Nephron progenitor cell (in vitro differentiated cells): Measurements from ENCODE around the gene CEP112.

Experiments
- DNase-seq: peaks from one replicate; pipeline ENCODE4 v3.0.0; 2021
- H3K27ac Mint-ChIP-seq: 2 replicates; pipeline ENCODE4 v1.8.0; 2021; ENCODE audit warnings: mild to moderate bottlenecking, moderate library complexity, mixed read lengths
- H3K27me3 Mint-ChIP-seq: 2 replicates; pipeline ENCODE4 v1.8.0; 2021; ENCODE audit warnings: mild to moderate bottlenecking, low read depth, mixed read lengths; ENCODE audit not compliant: poor library complexity
- H3K36me3 Mint-ChIP-seq: 2 replicates; pipeline ENCODE4 v1.8.0; 2021; ENCODE audit warnings: low read depth, mixed read lengths
- H3K4me1 Mint-ChIP-seq: 2 replicates; pipeline ENCODE4 v1.8.0; 2021; ENCODE audit warnings: mixed read lengths
- H3K4me3 Mint-ChIP-seq: 2 replicates; pipeline ENCODE4 v1.8.0; 2021; ENCODE audit warnings: mild to moderate bottlenecking, moderate library complexity, mixed read lengths
- H3K9me3 Mint-ChIP-seq: 2 replicates; pipeline ENCODE4 v1.8.0; 2021; ENCODE audit warnings: mild to moderate bottlenecking, moderate library complexity, mixed read lengths
- TF ChIP-seq, protein P1 (sequence below): fragments of 200-600 bp; sonication (generic); IDR thresholded peaks from 2 replicates; pipeline ENCODE4 v1.5.0; 2021; ENCODE audit warnings: antibody characterized with exemption

CEP112 gene

DNA sequence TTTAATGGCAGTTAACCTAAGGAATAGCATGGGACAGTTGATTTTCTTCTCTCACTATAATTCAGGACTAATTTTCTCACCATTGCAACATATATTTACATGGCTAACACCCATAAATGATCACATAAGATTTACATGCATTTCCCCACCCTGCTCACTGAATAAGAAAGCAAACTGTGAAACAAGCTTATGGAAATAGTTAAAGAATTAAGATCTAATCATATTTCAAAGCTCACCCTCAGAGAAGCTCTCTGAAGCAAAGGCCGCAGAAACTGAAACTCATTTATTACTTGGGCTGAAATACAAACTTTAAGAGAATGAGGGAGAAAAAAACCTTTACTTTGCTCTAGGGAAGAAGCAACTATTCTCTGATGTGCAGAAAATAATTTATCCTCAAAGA is 411.8 kb downstream of the CEP112 start:
- H3K4me3 Mint-ChIP-seq, result no peak overlapping the region
- H3K4me1 Mint-ChIP-seq, result peaks cover 2% of the 10 kb centered on the region
- no peaks in the 10 kb centered on the region for H3K27me3 Mint-ChIP-seq
- TF ChIP-seq, protein P1, sequence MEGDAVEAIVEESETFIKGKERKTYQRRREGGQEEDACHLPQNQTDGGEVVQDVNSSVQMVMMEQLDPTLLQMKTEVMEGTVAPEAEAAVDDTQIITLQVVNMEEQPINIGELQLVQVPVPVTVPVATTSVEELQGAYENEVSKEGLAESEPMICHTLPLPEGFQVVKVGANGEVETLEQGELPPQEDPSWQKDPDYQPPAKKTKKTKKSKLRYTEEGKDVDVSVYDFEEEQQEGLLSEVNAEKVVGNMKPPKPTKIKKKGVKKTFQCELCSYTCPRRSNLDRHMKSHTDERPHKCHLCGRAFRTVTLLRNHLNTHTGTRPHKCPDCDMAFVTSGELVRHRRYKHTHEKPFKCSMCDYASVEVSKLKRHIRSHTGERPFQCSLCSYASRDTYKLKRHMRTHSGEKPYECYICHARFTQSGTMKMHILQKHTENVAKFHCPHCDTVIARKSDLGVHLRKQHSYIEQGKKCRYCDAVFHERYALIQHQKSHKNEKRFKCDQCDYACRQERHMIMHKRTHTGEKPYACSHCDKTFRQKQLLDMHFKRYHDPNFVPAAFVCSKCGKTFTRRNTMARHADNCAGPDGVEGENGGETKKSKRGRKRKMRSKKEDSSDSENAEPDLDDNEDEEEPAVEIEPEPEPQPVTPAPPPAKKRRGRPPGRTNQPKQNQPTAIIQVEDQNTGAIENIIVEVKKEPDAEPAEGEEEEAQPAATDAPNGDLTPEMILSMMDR, result no peak
- no peak overlapping the region for H3K27ac Mint-ChIP-seq
- no peak for DNase-seq
- H3K36me3 Mint-ChIP-seq, result peaks cover 10% of the 10 kb centered on the region
- peaks cover 15% of the 10 kb centered on the region for H3K9me3 Mint-ChIP-seq

DNA sequence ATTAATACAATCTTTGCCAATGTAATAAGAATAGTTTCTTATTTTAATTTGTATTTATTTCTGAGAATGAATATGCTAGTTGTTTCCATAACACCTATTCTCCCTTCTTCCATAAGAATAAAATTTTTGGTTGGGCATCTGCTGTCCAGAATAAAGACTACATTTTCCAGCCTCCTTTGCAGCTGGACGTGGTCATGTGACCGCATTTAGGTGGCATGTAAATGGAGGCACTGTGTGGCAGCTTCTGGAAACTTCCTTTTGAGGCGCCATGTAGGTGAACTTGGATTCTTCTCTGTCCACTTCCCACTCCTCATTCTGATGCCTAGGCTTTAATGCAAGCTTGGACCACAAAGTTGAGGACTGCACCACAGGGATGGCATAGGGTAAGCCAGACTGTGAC is 415.0 kb downstream of the CEP112 start:
- H3K4me1 Mint-ChIP-seq, result peaks cover 32% of the 10 kb centered on the region
- no peak overlapping the region for H3K27ac Mint-ChIP-seq
- peaks cover 7% of the 10 kb centered on the region for H3K36me3 Mint-ChIP-seq
- peaks cover 10% of the 10 kb centered on the region for H3K9me3 Mint-ChIP-seq
- TF ChIP-seq, protein P1, result no peak
- no peaks in the 10 kb centered on the region for H3K27me3 Mint-ChIP-seq
- no peak for DNase-seq
- H3K4me3 Mint-ChIP-seq, result no peak overlapping the region

GRCh38 chr17:65774787-65775186 is 417.1 kb downstream of the CEP112 start:
- TF ChIP-seq, protein P1, result no peak
- Mint-ChIP-seq H3K4me1 (peaks cover 34% of the 10 kb centered on the region), H3K9me3 (no peaks in the 10 kb centered on the region), H3K36me3 (no peaks in the 10 kb centered on the region), H3K27me3 (no peaks in the 10 kb centered on the region), H3K4me3 (peak overlapping the region; percentile 39), H3K27ac (peak overlapping the region; percentile 70)
- no peak for DNase-seq

DNA sequence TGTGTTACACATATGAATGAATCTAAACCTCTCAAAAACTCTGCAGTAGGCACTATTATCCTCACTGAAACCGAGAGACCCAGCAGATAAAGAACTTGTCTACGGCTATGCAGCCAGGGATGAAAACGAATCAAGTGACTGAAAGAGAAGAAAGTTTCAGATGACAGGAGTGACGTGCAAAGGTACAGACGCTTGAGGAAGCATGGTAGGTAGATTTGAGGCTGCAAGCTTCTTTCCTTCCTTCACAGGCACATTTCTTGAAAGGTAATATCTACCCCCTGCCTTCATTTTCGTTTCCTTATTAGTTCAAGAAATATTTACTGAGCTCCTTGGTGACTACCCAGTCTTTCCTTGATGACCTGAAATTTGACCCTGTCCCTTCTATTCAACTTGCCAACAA is 418.9 kb downstream of the CEP112 start:
- peak overlapping the region; percentile 20 for H3K27ac Mint-ChIP-seq
- DNase-seq, result no peak
- H3K36me3 Mint-ChIP-seq, result no peaks in the 10 kb centered on the region
- TF ChIP-seq, protein P1, result no peak
- no peaks in the 10 kb centered on the region for H3K9me3 Mint-ChIP-seq
- peaks cover 34% of the 10 kb centered on the region for H3K4me1 Mint-ChIP-seq
- no peaks in the 10 kb centered on the region for H3K27me3 Mint-ChIP-seq
- no peak overlapping the region for H3K4me3 Mint-ChIP-seq

DNA sequence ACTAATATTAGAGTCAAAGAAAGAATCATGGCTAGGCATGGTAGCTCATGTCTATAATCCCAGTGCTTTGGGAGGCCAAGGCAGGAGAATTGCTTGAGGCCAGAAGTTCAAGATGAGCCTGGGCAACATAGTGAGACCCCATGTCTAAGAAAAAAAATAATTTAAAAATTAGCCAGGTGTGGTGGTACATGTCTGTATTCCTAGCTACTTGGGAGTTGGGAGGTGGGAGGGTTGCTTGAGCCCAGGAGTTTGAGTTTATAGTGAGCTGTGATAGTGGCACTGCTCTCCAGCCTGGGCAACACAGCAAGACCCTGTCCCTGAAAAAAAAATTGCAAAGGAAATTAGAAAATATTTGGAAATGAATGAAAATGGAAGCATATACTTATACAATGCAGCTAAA is 420.2 kb downstream of the CEP112 start:
- H3K9me3 Mint-ChIP-seq, result no peaks in the 10 kb centered on the region
- TF ChIP-seq, protein P1, result no peak
- H3K27ac Mint-ChIP-seq, result no peak overlapping the region
- DNase-seq, result no peak
- H3K4me3 Mint-ChIP-seq, result no peak overlapping the region
- peaks cover 9% of the 10 kb centered on the region for H3K36me3 Mint-ChIP-seq
- peaks cover 34% of the 10 kb centered on the region for H3K4me1 Mint-ChIP-seq
- H3K27me3 Mint-ChIP-seq, result no peaks in the 10 kb centered on the region

DNA sequence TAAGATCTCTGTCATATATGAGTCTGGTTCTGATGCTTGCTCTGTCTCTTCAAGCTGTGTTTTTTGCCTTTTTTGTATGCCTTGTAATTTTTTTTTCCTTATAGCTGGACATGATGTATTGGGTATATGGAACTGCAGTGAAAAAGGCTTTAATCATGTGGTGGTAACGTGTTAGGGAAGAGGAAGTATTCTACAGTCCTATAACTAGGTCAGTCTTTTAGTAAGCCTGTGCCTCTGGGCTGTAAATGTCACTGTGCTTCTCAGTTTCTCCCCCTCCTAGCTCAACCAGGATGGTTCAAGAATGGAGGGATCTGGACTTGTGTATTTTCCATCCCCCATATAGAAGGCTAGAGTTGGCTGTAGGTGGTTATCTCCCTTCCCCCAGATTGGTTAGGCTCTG is 428.1 kb downstream of the CEP112 start:
- Mint-ChIP-seq H3K4me3 (no peak overlapping the region), H3K36me3 (peaks cover 21% of the 10 kb centered on the region), H3K27me3 (no peaks in the 10 kb centered on the region), H3K27ac (no peak overlapping the region), H3K9me3 (peaks cover 15% of the 10 kb centered on the region), H3K4me1 (no peaks in the 10 kb centered on the region)
- no peak for DNase-seq
- TF ChIP-seq, protein P1, result no peak
